Occipital lobe (tissue), 2 donors: Measurements from ENCODE around the gene SNX7. TPM values are rescaled to one million over a fixed set of nuclear protein-coding genes. Genes with fewer than 3 reads are reported as not detected.

Experiments
- DNase-seq: peaks from one replicate; lab custom pipeline; 2025; lab: John Stamatoyannopoulos, UW
- total RNA-seq: library from RNA; depleted of rRNA; stranded (reverse); fragments of >200 nt; gene quantifications from one replicate; pipeline ENCODE4 v1.2.3, GENCODE V29; 2014

The SNX7 gene
- total RNA-seq, 1 donor from 2014 or later: 163 TPM

- no peak for DNase-seq
These were observed 34.6 kb downstream of the SNX7 start for GRCh38 chr1:98696077-98696476.

- no peak for DNase-seq
These were observed 36.3 kb downstream of the SNX7 start for GRCh38 chr1:98697781-98698180.

GRCh38 chr1:98698625-98699024, 37.1 kb downstream of the SNX7 start:
- no peak for DNase-seq

- DNase-seq: no peak
These were observed 38.7 kb downstream of the SNX7 start for GRCh38 chr1:98700228-98700627.

GRCh38 chr1:98702976-98703375, 41.5 kb downstream of the SNX7 start:
- no peak for DNase-seq

GRCh38 chr1:98704474-98704873, 43.0 kb downstream of the SNX7 start:
- DNase-seq: peak; percentile 39

- no peak for DNase-seq
These were observed 43.5 kb downstream of the SNX7 start for GRCh38 chr1:98704971-98705370.

GRCh38 chr1:98705591-98705990, 44.1 kb downstream of the SNX7 start:
- no peak for DNase-seq

- DNase-seq: no peak
These were observed 44.8 kb downstream of the SNX7 start for GRCh38 chr1:98706173-98706843.

- no peak for DNase-seq
These were observed 46.0 kb downstream of the SNX7 start for GRCh38 chr1:98707556-98707955.

- no peak for DNase-seq
These were observed 48.4 kb downstream of the SNX7 start for GRCh38 chr1:98709906-98710305.

GRCh38 chr1:98723574-98723973, 62.1 kb downstream of the SNX7 start:
- DNase-seq: no peak

GRCh38 chr1:98732985-98733781, 71.7 kb downstream of the SNX7 start:
- DNase-seq: no peak

GRCh38 chr1:98733782-98734112, 72.2 kb downstream of the SNX7 start:
- no peak for DNase-seq

GRCh38 chr1:98735756-98736155, 74.2 kb downstream of the SNX7 start:
- DNase-seq: no peak

- DNase-seq: no peak
These were observed 76.3 kb downstream of the SNX7 start for GRCh38 chr1:98737835-98738234.

GRCh38 chr1:98739762-98740161, 78.2 kb downstream of the SNX7 start:
- DNase-seq: no peak

GRCh38 chr1:98741164-98741563, 79.6 kb downstream of the SNX7 start:
- DNase-seq: no peak

- no peak for DNase-seq
These were observed 87.7 kb downstream of the SNX7 start for GRCh38 chr1:98749152-98749756.

GRCh38 chr1:98754176-98754575, 92.7 kb downstream of the SNX7 start:
- DNase-seq: no peak

GRCh38 chr1:98761219-98761865, 99.8 kb downstream of the SNX7 start:
- no peak for DNase-seq

GRCh38 chr1:98763488-98764150, 102.1 kb downstream of the SNX7 start:
- DNase-seq: no peak
